ENCODE measurements around the gene ARFGEF3.

GRCh38 chr6:138245751-138246150 lies 84.0 kb downstream of the ARFGEF3 start:
- no peak for TF ChIP-seq CTCF (conservative IDR thresholded peaks at IDR 0.05; ENCODE audit: low read depth in 2 of 2)
- TF ChIP-seq EZH2 (IDR thresholded peaks at IDR 0.05; ENCODE audit: low read depth, unreplicated experiment), result no peak
